Measurements from ENCODE around the gene FUT1. TPM values are rescaled to one million over a fixed set of nuclear protein-coding genes. Genes with fewer than 3 reads are reported as not detected.
A peak's percentile ranks its signal among the peaks of the same experiment; 100 is the strongest.

FUT1 gene
- total RNA-seq, 1 experiment from 2014 or later, result 14.1 TPM

- BruUV-seq (replicated peaks), result no TSS peak
- H3K79me2 ChIP-seq (ENCODE audit: insufficient read depth, low read length), result no peaks in the 10 kb centered on the region
- no peak overlapping the region for H2AFZ ChIP-seq (ENCODE audit: low read depth, low read length, poor library complexity, severe bottlenecking)
- CTCF ChIA-PET, result interaction anchor here (0.7 to 2.4 kb wide), 8 partner anchors 14 to 255 kb away, joined by 3 to 16 read pairs (median 5); partner anchors contain the start of genes CA11, FUT2, GYS1 and RUVBL2
- peak; percentile 82 for DNase-seq (ENCODE audit: low read depth, low spot score)
- no peaks in the 10 kb centered on the region for H3K9me2 ChIP-seq (ENCODE audit: insufficient read depth)
- H3K4me1 ChIP-seq (ENCODE audit: control insufficient read depth in 1 of 2, insufficient read depth in 2 of 2, low read length in 2 of 2), result peaks cover 25 to 40% of the 10 kb centered on the region in 2 experiments
- H3K9ac ChIP-seq (ENCODE audit: low read length), result peak overlapping the region; percentile 35
- H3K9me3 ChIP-seq (ENCODE audit: control insufficient read depth in 1 of 2, insufficient read depth in 1 of 2, low read depth in 1 of 2, low read length in 2 of 2), result no peaks in the 10 kb centered on the region
- no peaks in the 10 kb centered on the region for H3K36me3 ChIP-seq (ENCODE audit: control insufficient read depth in 1 of 2, insufficient read depth in 2 of 2, low read length in 2 of 2)
- no peaks in the 10 kb centered on the region for H3K27me3 ChIP-seq (ENCODE audit: insufficient read depth, low read length)
- H3K4me3 ChIP-seq (replicated peaks in 1 of 2; ENCODE audit: low read depth in 1 of 2, low read length in 2 of 2), result peak overlapping the region in 1 of 2 experiments; percentile 18; a peak in 1 of 4 replicates
- RAD21 ChIA-PET (ENCODE audit: low non-redundant PET in 1 of 2, low total read pairs in 2 of 2, uncharacterized antibody in 2 of 2, unreplicated experiment in 2 of 2), result interaction anchor here in 1 of 2 experiments (1.2 kb wide), 1 partner anchor 57 kb away, joined by 4 read pairs; no protein-coding TSS in a partner anchor
- intact Hi-C loops (cut with micrococcal nuclease), result loop anchor here (2.0 kb wide), 1 partner anchor 64 kb away; no protein-coding TSS in a partner anchor
- peak overlapping the region; percentile 58 for H3K4me2 ChIP-seq (ENCODE audit: low read length)
- POLR2A ChIA-PET, result interaction anchor here (0.6 to 1.3 kb wide), 7 partner anchors 13 to 1151 kb away, joined by 3 to 11 read pairs (median 3); partner anchors contain the start of genes FUT1 and FUT2
- H3K27ac ChIP-seq (ENCODE audit: low read depth, low read length), result peak overlapping the region; percentile 53
- no peaks in the 10 kb centered on the region for H4K20me1 ChIP-seq (ENCODE audit: insufficient read depth)
- ATAC-seq, result peak; percentile 91
- TF ChIP-seq, protein P1, sequence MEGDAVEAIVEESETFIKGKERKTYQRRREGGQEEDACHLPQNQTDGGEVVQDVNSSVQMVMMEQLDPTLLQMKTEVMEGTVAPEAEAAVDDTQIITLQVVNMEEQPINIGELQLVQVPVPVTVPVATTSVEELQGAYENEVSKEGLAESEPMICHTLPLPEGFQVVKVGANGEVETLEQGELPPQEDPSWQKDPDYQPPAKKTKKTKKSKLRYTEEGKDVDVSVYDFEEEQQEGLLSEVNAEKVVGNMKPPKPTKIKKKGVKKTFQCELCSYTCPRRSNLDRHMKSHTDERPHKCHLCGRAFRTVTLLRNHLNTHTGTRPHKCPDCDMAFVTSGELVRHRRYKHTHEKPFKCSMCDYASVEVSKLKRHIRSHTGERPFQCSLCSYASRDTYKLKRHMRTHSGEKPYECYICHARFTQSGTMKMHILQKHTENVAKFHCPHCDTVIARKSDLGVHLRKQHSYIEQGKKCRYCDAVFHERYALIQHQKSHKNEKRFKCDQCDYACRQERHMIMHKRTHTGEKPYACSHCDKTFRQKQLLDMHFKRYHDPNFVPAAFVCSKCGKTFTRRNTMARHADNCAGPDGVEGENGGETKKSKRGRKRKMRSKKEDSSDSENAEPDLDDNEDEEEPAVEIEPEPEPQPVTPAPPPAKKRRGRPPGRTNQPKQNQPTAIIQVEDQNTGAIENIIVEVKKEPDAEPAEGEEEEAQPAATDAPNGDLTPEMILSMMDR (IDR thresholded peaks at IDR 0.05 in 2 of 3, conservative IDR thresholded peaks at IDR 0.05 in 1 of 3; ENCODE audit: borderline replicate concordance in 1 of 3, insufficient read depth in 1 of 3, low read depth in 2 of 3, low read length in 2 of 3), result peak in 2 of 3 experiments; percentile 34 to 60; a peak in 5 of 6 replicates
- TF ChIP-seq SIN3A (IDR thresholded peaks at IDR 0.05; ENCODE audit: low read depth) (no peak), EGR1 (IDR thresholded peaks at IDR 0.05; ENCODE audit: low read depth) (peak; percentile 57; the same call in 1 of the 2 replicates), YY1 (IDR thresholded peaks at IDR 0.05; ENCODE audit: extremely low read depth, insufficient replicate concordance, low read depth, low read length) (peak; percentile 48), CBX3 (IDR thresholded peaks at IDR 0.05; ENCODE audit: low read depth) (no peak), ZNF274 (IDR thresholded peaks at IDR 0.05; ENCODE audit: low read depth, low read length) (no peak), SRF (IDR thresholded peaks at IDR 0.05; ENCODE audit: low read depth) (no peak), CEBPB (IDR thresholded peaks at IDR 0.05; ENCODE audit: low read depth) (no peak), REST (IDR thresholded peaks at IDR 0.05; ENCODE audit: low read depth) (no peak), POLR2AphosphoS5 (IDR thresholded peaks at IDR 0.05; ENCODE audit: low read depth, low read length) (peak; percentile 43), ATF3 (IDR thresholded peaks at IDR 0.05) (no peak), ELF1 (IDR thresholded peaks at IDR 0.05; ENCODE audit: borderline replicate concordance, low read depth) (no peak), EZH2 (IDR thresholded peaks at IDR 0.05) (no peak), ZFX (IDR thresholded peaks at IDR 0.05) (peak; percentile 35; the same call in 1 of the 2 replicates), TCF7L2 (IDR thresholded peaks at IDR 0.05; ENCODE audit: borderline replicate concordance, extremely low read depth, insufficient read depth, insufficient read length) (no peak), SP1 (IDR thresholded peaks at IDR 0.05; ENCODE audit: low read depth) (0 out of 2 replicates have a peak, but pooled peaks have one; percentile 41), EZH2phosphoT487 (IDR thresholded peaks at IDR 0.05; ENCODE audit: borderline replicate concordance) (no peak), FOSL1 (IDR thresholded peaks at IDR 0.05; ENCODE audit: low read depth) (no peak), JUND (IDR thresholded peaks at IDR 0.05) (no peak)
- TF ChIP-seq, protein P2, sequence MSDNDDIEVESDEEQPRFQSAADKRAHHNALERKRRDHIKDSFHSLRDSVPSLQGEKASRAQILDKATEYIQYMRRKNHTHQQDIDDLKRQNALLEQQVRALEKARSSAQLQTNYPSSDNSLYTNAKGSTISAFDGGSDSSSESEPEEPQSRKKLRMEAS (IDR thresholded peaks at IDR 0.05), result peak; percentile 81; the same call in 1 of the 2 replicates
Observed at GRCh38 chr19:48738557-48739403, 13.7 kb downstream of the FUT1 start.

Data from HCT116 (cell line).